H1 (cell line): Measurements from ENCODE around the gene TRIM65. TPM values are rescaled to one million over a fixed set of nuclear protein-coding genes. Genes with fewer than 3 reads are reported as not detected.

Source experiments
- CTCF ChIA-PET: fragments of 300-600 bp; sonication (Branson Sonifier 250); formaldehyde crosslinking; loops from one replicate; lab custom pipeline; 2021; ENCODE audit not compliant: partially characterized antibody; lab: Charles Lee
- POLR2A ChIA-PET: fragments of 300-600 bp; sonication (Branson Sonifier 250); formaldehyde crosslinking; loops from one replicate; lab custom pipeline; 2021; ENCODE audit warnings: inconsistent platforms; ENCODE audit not compliant: partially characterized antibody; lab: Charles Lee
- DNase-seq, 2 experiments: peaks; one replicate each; pipeline versions ENCODE4 v3.0.0 to v3.0.0-alpha.2; 2010 to 2022; ENCODE audit warnings: low spot score in 2 of 2, low read depth in 1 of 2, mixed read lengths in 1 of 2
- FAIRE-seq: peaks from 2 replicates; lab custom pipeline; 2011; peaks lifted over from hg19 to GRCh38; lab: Jason Lieb, UNC
- H2AFZ ChIP-seq: 2 replicates; pipeline ENCODE4 v1.8.1; 2012; ENCODE audit warnings: low read length, inconsistent platforms
- H2AK5ac ChIP-seq: 2 replicates; pipeline ENCODE4 v1.6.1; 2013; ENCODE audit warnings: low read depth, low read length
- H2BK120ac ChIP-seq: replicated peaks from 2 replicates; pipeline ENCODE3; 2013; ENCODE audit warnings: low read depth, low read length, inconsistent platforms
- H2BK12ac ChIP-seq: 2 replicates; pipeline ENCODE4 v1.6.1; 2013; ENCODE audit warnings: low read depth, low read length
- H2BK15ac ChIP-seq: 2 replicates; pipeline ENCODE4 v1.6.1; 2013; ENCODE audit warnings: low read length
- H2BK20ac ChIP-seq: 2 replicates; pipeline ENCODE4 v1.6.1; 2013; ENCODE audit warnings: low read length
- H2BK5ac ChIP-seq: 2 replicates; pipeline ENCODE4 v1.6.1; 2013; ENCODE audit warnings: low read depth, low read length
- H3K14ac ChIP-seq: 2 replicates; pipeline ENCODE4 v1.6.1; 2013; ENCODE audit warnings: inconsistent platforms; ENCODE audit not compliant: insufficient read length
- H3K18ac ChIP-seq: 2 replicates; pipeline ENCODE4 v1.6.1; 2013; ENCODE audit warnings: low read length; ENCODE audit errors: extremely low read depth
- H3K23ac ChIP-seq: 2 replicates; pipeline ENCODE4 v1.6.1; 2013; ENCODE audit warnings: inconsistent platforms; ENCODE audit not compliant: insufficient read length
- H3K23me2 ChIP-seq: 2 replicates; pipeline ENCODE4 v1.6.1; 2013; ENCODE audit warnings: low read depth, low read length
- H3K27ac ChIP-seq: 2 replicates; pipeline ENCODE4 v1.6.1; 2011; ENCODE audit warnings: low read depth, low read length, inconsistent platforms
- H3K27me3 ChIP-seq, 4 experiments: replicated peaks in 1 of 4; 1 replicate in 1 of 4; 2 replicates in 3 of 4; pipeline versions ENCODE4 v1.6.1 to v1.8.1; 2011 to 2013; ENCODE audit warnings: low read length in 3 of 4, mild to moderate bottlenecking in 3 of 4, inconsistent platforms in 2 of 4, mixed read lengths in 2 of 4, moderate library complexity in 1 of 4; ENCODE audit not compliant: control insufficient read depth in 3 of 4, insufficient read depth in 3 of 4; ENCODE audit errors: extremely low read depth in 1 of 4
- H3K36me3 ChIP-seq, 4 experiments: 2 replicates each; pipeline versions ENCODE4 v1.6.1 to v1.8.1; 2011 to 2013; ENCODE audit warnings: mild to moderate bottlenecking in 4 of 4, low read length in 3 of 4, moderate library complexity in 2 of 4, control low read depth in 1 of 4, inconsistent platforms in 1 of 4; ENCODE audit not compliant: insufficient read depth in 4 of 4, control insufficient read depth in 2 of 4
- H3K4ac ChIP-seq: replicated peaks from 2 replicates; pipeline ENCODE3; 2013; ENCODE audit warnings: low read length, low read depth, mixed read lengths, inconsistent platforms; ENCODE audit not compliant: insufficient read length
- H3K4me1 ChIP-seq, 4 experiments: replicated peaks in 1 of 4; 1 replicate in 1 of 4; 2 replicates in 3 of 4; pipeline versions ENCODE4 v1.6.1 to v1.8.1; 2011 to 2013; ENCODE audit warnings: low read length in 3 of 4, inconsistent platforms in 2 of 4, mixed read lengths in 1 of 4; ENCODE audit not compliant: insufficient read depth in 4 of 4, control insufficient read depth in 3 of 4
- H3K4me2 ChIP-seq, 2 experiments: 2 replicates each; pipeline versions ENCODE4 v1.6.1 to v1.8.1; 2011 to 2013; ENCODE audit warnings: low read depth in 2 of 2, low read length in 2 of 2, control low read depth in 1 of 2, inconsistent platforms in 1 of 2, mild to moderate bottlenecking in 1 of 2; ENCODE audit not compliant: insufficient read depth in 1 of 2
- H3K4me3 ChIP-seq, 4 experiments: fragments of 200-600, 300-600 bp in 1 of 4; sonication (generic), shearing (Covaris generic), sonication (Bioruptor Twin) in 1 of 4; 2 replicates each; pipeline versions ENCODE4 v1.5.1 to v1.8.1; 2011 to 2016; ENCODE audit warnings: low read length in 4 of 4, low read depth in 3 of 4, control low read depth in 2 of 4, inconsistent platforms in 2 of 4, mild to moderate bottlenecking in 2 of 4, mixed read lengths in 1 of 4, moderate library complexity in 1 of 4; ENCODE audit not compliant: insufficient read depth in 2 of 4; ENCODE audit errors: extremely low read depth in 1 of 4
- H3K56ac ChIP-seq: replicated peaks from 2 replicates; pipeline ENCODE3; 2013; ENCODE audit warnings: low read depth, mild to moderate bottlenecking, mixed read lengths, low read length, inconsistent platforms; ENCODE audit not compliant: insufficient read length
- H3K79me1 ChIP-seq: 2 replicates; pipeline ENCODE4 v1.6.1; 2013; ENCODE audit warnings: low read depth, low read length, control low read depth
- H3K79me2 ChIP-seq, 2 experiments: 2 replicates each; pipeline versions ENCODE4 v1.6.1 to v1.8.1; 2012 to 2013; ENCODE audit warnings: low read length in 2 of 2, mild to moderate bottlenecking in 2 of 2, inconsistent platforms in 1 of 2; ENCODE audit not compliant: insufficient read depth in 2 of 2, control insufficient read depth in 1 of 2
- H3K9ac ChIP-seq, 4 experiments: replicated peaks in 1 of 4; 1 replicate in 1 of 4; 2 replicates in 3 of 4; pipeline versions ENCODE4 v1.6.1 to v1.8.1; 2011 to 2013; ENCODE audit warnings: low read depth in 3 of 4, low read length in 3 of 4, control low read depth in 2 of 4, mild to moderate bottlenecking in 2 of 4, moderate library complexity in 2 of 4, inconsistent platforms in 1 of 4; ENCODE audit errors: extremely low read depth in 1 of 4
- H3K9me3 ChIP-seq, 2 experiments: 2 replicates each; pipeline versions ENCODE4 v1.6.1 to v1.8.1; 2012 to 2013; ENCODE audit warnings: mild to moderate bottlenecking in 2 of 2, moderate library complexity in 2 of 2, control low read depth in 1 of 2, inconsistent platforms in 1 of 2, low read depth in 1 of 2, low read length in 1 of 2, mixed read lengths in 1 of 2; ENCODE audit not compliant: insufficient read depth in 2 of 2
- H4K20me1 ChIP-seq, 2 experiments: replicated peaks in 1 of 2; 2 replicates each; pipeline versions ENCODE3 to v1.8.1; 2011 to 2013; ENCODE audit warnings: inconsistent platforms in 2 of 2, low read length in 2 of 2, mild to moderate bottlenecking in 1 of 2; ENCODE audit not compliant: insufficient read depth in 2 of 2, control insufficient read depth in 1 of 2
- H4K5ac ChIP-seq: 2 replicates; pipeline ENCODE4 v1.6.1; 2013; ENCODE audit warnings: low read length, low read depth, mixed read lengths, inconsistent platforms; ENCODE audit not compliant: insufficient read length
- H4K8ac ChIP-seq: 2 replicates; pipeline ENCODE4 v1.8.0; 2013; ENCODE audit warnings: mild to moderate bottlenecking, moderate library complexity, low read length, inconsistent platforms; ENCODE audit not compliant: insufficient read depth; ENCODE audit errors: extremely low read depth
- H4K91ac ChIP-seq: replicated peaks from 2 replicates; pipeline ENCODE3; 2013; ENCODE audit warnings: low read length, mixed read lengths, inconsistent platforms; ENCODE audit not compliant: insufficient read length
- BRCA1 ChIP-seq: IDR thresholded peaks from 2 replicates; pipeline ENCODE4 v1.6.1; 2012; ENCODE audit warnings: low read depth, low read length, improper control_type of control experiment
- CHD2 ChIP-seq: IDR thresholded peaks from 2 replicates; pipeline ENCODE4 v1.6.1; 2012; ENCODE audit warnings: low read length, improper control_type of control experiment
- CTBP2 ChIP-seq: IDR thresholded peaks from 2 replicates; pipeline ENCODE4 v1.7.0; 2011; ENCODE audit warnings: borderline replicate concordance, mild to moderate bottlenecking, moderate library complexity, mixed read lengths, low read length; ENCODE audit not compliant: insufficient read depth, insufficient read length
- EZH2 ChIP-seq: fragments of 200-600 bp; sonication (generic); IDR thresholded peaks from 2 replicates; pipeline ENCODE4 v1.7.1; 2012; ENCODE audit warnings: low read depth, mild to moderate bottlenecking, moderate library complexity, low read length, inconsistent platforms; ENCODE audit not compliant: severe bottlenecking
- NANOG ChIP-seq: IDR thresholded peaks from 2 replicates; pipeline ENCODE4 v1.6.1; 2011; ENCODE audit warnings: low read length, low read depth, mild to moderate bottlenecking, inconsistent platforms; ENCODE audit not compliant: insufficient read depth, poor library complexity, severe bottlenecking
- SIX5 ChIP-seq: IDR thresholded peaks from 2 replicates; pipeline ENCODE4 v1.6.1; 2011; ENCODE audit warnings: mild to moderate bottlenecking, low read depth, low read length
- SP4 ChIP-seq: IDR thresholded peaks from 2 replicates; pipeline ENCODE4 v1.6.1; 2012; ENCODE audit warnings: low read length, inconsistent platforms
- WGBS, 2 experiments: shearing (Covaris generic) in 1 of 2; methylation state at CpG; one replicate each; pipeline versions ENCODE4 v1.1.6 to v1.1.7; 2013 to 2015; ENCODE audit warnings: low lambda C conversion rate in 2 of 2, mixed read lengths in 2 of 2, inconsistent platforms in 1 of 2, low coverage in 1 of 2, missing lambda C conversion rate in 1 of 2; ENCODE audit not compliant: insufficient replicate concordance in 2 of 2, insufficient coverage in 1 of 2, insufficient read length in 1 of 2; ENCODE audit errors: extremely low coverage in 1 of 2, missing lambda C conversion rate in 1 of 2; 5-methylcytosine and 5-hydroxymethylcytosine counted together
- polyA plus RNA-seq, 7 experiments: library from polyadenylated mRNA; depleted of rRNA in 3 of 7; stranded (reverse) in 5 of 7; unstranded in 2 of 7; fragments of >200 nt in 5 of 7; fragments of 200-250 nt in 2 of 7; gene quantifications; 1 replicate in 5 of 7; 2 replicates in 1 of 7; 4 replicates in 1 of 7; pipeline versions ENCODE4 v1.2.1 to v1.2.3, GENCODE V29; 2011 to 2013; ENCODE audit warnings: missing spikeins in 2 of 7, mixed read lengths in 2 of 7
- total RNA-seq: library from RNA; stranded (reverse); fragmentation: NEBNext Ultra II Directional; extraction: Animal tissue kit (Norgen Biotek cat#: 25700); gene quantifications from 2 replicates; pipeline ENCODE4 v1.2.1, GENCODE V29; 2021
- TF ChIP-seq, protein P1 (sequence below): IDR thresholded peaks from 2 replicates; pipeline ENCODE4 v1.6.1; 2012; ENCODE audit warnings: low read length, inconsistent platforms

TRIM65 gene
- total and polyA plus RNA-seq, 2 of the 8 experiments (the other 6 are each of a cell fraction or from before 2014, with no cell fraction given): 21.2 to 48.6 TPM

DNA sequence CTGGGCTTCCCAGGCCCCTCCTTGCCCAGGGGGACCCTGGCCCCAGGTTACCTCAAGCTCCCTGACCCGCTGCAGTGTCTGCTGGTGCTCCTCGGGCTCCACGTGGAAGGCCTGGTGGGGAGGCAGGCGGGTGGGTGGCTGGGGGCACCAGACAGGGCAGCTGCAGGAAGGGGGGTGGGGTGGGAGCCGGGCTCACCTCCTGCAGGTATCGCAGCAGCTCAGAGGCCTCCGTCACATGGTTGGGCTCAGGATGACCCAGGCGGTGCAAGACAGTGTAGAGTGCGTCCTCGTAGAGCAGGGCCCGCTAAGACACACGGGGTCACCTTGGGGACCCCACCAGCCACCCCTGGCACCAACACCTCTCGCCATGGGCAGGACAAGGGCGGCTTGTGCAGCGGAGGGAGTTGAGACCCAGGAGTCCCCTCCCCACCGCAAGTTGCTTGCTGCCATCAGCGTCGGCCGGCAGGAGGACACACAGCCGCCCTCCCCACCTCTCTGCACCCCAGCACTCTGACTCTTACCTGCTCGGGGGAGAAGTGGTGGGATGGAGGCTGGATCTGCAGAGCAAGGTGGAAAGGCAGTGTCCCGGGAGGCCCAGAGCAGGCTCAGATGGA, 53.7 kb downstream of the TRIM65 start:
- Histone ChIP-seq H3K36me3 (peaks cover 2 to 16% (median 15%) of the 10 kb centered on the region in 4 experiments; a peak in 6 of 8 replicates), H2AFZ (no peak overlapping the region), H2BK120ac (no peak overlapping the region), H3K79me1 (no peaks in the 10 kb centered on the region), H3K56ac (no peak overlapping the region), H3K4me2 (no peak overlapping the region), H3K27me3 (no peaks in the 10 kb centered on the region), H4K8ac (peak overlapping the region; percentile 51; the same call in 1 of the 2 replicates), H3K23ac (no peak overlapping the region), H3K4me1 (peaks cover 0 to 8% (median 6%) of the 10 kb centered on the region in 4 experiments; a peak in 4 of 7 replicates), H3K9ac (no peak overlapping the region), H3K4ac (no peak overlapping the region), H2BK5ac (no peak overlapping the region), H3K27ac (no peak overlapping the region), H3K18ac (no peak overlapping the region), H4K91ac (no peak overlapping the region), H3K9me3 (no peaks in the 10 kb centered on the region), H2AK5ac (no peak overlapping the region), H3K23me2 (no peaks in the 10 kb centered on the region), H2BK20ac (no peak overlapping the region), H4K20me1 (peaks cover 2 to 3% of the 10 kb centered on the region in 2 experiments), H3K4me3 (no peak overlapping the region), H2BK12ac (no peak overlapping the region), H3K14ac (no peak overlapping the region), H2BK15ac (no peak overlapping the region), H3K79me2 (no peaks in the 10 kb centered on the region), H4K5ac (no peak overlapping the region)
- CTCF ChIA-PET: interaction anchor here (1.3 to 27.2 kb wide), 3 partner anchors 10 to 16 kb away, joined by 3 to 563 read pairs (median 162); partner anchors contain the start of gene WBP2
- TF ChIP-seq CHD2 (no peak), SP4 (no peak), SIX5 (no peak), BRCA1 (no peak), CTBP2 (no peak), NANOG (no peak), EZH2 (no peak)
- TF ChIP-seq, protein P1, sequence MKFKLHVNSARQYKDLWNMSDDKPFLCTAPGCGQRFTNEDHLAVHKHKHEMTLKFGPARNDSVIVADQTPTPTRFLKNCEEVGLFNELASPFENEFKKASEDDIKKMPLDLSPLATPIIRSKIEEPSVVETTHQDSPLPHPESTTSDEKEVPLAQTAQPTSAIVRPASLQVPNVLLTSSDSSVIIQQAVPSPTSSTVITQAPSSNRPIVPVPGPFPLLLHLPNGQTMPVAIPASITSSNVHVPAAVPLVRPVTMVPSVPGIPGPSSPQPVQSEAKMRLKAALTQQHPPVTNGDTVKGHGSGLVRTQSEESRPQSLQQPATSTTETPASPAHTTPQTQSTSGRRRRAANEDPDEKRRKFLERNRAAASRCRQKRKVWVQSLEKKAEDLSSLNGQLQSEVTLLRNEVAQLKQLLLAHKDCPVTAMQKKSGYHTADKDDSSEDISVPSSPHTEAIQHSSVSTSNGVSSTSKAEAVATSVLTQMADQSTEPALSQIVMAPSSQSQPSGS: no peak
- DNase-seq (no peak), FAIRE-seq (no peak)
- WGBS, 2 experiments: 94% methylated on average over 15 of the region's 22 CpGs; no CpG with 5 or more reads in 1 of the 2 experiments
- POLR2A ChIA-PET: interaction anchor here (4.2 kb wide), 1 partner anchor 10 kb away, joined by 36 read pairs; no protein-coding TSS in a partner anchor
